Stimulated activated CD4-positive, alpha-beta T cell treated with anti-CD3 and anti-CD28 coated beads, Interleukin-15, amount 100 ng/mL, for 24 hours (primary cell): ENCODE data around the gene RALGPS1.

Source experiments
- DNase-seq: peaks from one replicate; pipeline ENCODE4 v3.0.0-alpha.2; 2020

Gene RALGPS1

DNA sequence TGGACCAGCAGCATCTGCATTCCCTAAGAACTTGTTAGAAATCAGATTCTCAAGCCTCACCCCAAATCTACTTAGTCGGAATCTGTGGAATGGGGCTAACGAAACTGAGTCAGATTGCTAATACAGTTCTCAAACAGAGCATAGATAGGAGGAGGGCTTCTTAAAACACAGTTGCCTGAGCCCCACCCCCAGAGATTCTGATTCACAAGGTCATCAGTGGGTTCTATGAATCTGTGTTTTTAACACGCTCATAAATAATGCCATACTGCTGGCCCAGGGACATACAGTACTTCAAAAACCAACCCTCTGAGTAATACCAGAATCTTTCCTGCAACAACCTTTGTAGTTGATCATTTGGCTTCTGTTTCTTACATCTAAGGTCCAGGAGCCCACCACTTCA lies 317.1 kb downstream of the RALGPS1 start:
- DNase-seq = no peak

DNA sequence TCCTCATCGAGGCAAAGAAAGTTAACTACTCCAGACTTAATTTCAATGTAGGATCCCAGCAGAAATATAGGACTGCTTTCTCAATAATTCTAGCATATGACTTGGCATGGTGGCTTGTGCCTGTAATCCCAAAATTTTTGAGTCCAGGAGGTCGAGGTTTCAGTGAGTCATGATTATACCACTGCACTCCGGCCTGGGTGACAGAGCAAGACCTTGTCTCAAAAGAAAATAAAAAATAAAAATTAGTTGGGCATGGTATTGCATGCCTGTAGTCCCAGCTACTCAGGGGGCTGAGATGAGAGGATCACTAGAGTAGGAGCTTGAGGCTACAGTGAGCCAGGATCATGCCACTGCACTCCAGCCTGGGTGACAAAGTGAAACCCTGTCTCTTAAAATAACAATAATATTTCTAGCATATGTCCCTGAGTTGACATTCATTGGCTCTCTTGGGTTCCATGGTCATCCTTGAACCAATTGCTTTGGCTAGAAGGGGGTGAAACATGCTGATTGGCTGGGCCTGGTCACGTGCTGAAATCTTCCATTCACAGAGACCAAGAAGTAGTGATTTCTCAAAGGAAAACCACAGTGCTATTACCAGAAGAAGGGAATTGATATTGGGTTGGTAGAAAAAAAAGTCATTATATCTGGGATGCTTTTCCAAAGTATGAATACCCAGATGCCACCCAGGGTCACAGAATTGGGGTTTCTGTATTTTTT lies 318.4 kb downstream of the RALGPS1 start:
- no peak for DNase-seq

DNA sequence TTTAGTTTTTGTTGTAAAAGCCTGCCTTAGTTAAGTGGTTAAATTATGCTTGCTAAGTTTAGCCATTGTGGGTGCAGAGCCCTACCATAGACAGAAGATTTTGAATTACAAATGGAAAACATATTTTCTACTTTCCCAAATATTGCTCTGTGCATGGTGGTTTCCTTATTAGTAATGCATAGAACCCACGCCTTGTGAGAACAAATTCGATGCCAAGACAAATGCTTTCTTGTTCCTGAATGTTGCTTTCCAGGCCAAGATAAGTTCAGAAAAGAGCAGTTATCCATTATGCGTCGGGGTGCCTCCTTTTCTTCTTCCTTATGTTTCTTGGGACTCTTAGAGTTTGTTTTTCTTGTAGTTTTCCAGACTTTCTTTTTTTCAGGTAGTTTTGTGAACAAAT lies 319.0 kb downstream of the RALGPS1 start:
- no peak for DNase-seq

DNA sequence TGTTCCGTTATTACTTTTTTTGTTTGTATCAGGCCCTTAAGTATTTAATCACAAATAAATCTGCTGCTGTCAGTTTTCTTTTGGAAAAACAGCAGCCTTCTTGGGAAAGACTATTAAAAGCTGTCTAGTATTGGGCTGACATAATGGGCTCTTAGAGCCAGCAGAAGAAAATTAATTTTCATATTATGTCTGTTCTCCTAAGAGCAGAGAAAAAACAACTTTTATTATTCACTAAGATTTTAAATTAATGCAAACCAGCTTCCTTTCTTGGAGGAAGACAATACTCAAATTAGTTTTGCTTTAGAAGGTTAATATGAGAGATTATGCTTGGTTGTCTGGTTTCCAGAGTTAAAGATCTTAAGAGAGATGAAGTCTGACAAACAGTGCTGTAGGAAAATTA lies 319.4 kb downstream of the RALGPS1 start:
- no peak for DNase-seq

DNA sequence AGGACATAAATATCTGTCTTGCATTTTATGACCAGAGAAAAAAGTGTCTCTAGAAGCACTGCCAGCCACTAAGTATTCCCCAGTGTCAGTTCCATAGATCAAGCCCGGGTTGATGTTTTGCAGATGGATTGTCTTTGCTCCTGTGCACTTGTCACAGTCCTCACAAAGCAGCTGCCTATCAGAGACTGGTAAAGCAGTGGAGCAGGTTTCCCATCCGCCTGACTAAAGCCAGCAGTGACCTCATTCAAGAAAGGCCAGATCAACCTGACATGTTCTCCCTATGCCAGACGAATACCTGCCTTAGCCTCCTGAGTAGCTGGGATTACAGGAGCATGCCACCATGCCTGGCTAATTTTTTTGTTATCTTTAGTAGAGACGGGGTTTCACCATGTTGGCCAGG lies 323.2 kb downstream of the RALGPS1 start:
- DNase-seq = no peak

DNA sequence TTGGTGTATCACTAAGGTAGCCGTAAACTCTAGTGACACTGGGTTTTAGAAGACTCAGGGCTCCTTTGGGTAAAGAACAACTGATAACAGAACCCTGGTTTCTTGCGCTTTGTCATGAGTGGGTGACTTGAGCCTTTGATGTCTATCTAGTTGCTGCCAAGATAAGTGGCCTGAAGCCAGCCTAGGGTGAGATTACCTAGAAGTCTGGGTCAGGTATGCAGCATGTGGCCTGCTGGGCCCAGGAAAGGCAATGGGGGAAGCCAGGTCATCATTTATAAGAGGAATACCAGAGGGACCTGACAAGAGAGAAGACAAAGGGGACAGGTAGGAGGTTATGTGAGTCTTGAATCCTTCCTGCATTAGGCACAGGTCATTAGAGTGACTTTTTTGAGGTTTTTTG lies 326.8 kb downstream of the RALGPS1 start:
- DNase-seq = no peak

DNA sequence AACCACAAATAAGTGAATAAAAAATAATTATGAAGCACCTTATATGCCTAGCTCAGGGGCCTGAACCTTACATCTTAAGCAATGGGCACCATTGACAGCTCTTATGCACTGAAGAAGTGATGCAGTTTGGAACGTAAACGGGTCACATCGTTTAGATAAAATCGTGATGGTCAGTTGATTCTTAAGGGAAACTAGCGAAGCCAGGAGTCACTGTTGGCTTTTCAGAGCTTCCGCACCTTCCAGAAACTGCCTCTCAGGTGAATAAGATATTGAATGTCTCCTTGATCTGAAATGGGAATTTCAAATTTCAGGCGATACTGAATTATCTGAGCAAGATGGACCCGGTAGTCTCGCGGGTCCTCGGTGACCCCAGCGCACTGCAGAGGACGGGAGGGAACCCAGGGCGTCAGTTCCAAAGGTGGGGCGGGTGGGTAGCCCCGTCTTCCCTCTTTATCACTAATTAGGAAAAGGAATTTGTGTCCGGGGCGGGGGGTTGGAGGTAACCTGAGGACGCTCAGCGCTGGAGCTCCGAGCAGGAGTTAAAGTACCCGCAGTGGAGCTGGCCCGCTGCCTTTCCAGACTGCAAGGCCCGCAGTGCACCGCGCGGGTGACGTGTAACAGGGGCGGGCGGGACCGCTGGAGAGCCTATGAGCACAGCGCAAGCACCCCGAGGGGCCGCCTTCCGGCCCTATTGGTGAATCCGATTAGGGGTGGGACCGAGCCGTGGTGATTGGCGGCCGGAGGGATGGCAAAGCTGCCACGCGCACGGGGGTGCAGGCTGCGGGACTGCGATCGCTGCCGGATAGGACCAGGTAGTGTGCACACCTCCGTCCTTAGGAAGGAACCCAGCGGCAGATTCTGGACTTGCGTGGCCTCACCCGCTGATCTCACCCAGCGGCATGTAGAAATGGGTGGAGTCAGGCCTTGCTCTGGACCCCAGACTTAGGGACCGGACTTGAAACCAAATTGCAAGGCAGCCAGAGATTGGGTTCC lies 330.3 kb downstream of the RALGPS1 start:
- DNase-seq = peak; percentile 99

DNA sequence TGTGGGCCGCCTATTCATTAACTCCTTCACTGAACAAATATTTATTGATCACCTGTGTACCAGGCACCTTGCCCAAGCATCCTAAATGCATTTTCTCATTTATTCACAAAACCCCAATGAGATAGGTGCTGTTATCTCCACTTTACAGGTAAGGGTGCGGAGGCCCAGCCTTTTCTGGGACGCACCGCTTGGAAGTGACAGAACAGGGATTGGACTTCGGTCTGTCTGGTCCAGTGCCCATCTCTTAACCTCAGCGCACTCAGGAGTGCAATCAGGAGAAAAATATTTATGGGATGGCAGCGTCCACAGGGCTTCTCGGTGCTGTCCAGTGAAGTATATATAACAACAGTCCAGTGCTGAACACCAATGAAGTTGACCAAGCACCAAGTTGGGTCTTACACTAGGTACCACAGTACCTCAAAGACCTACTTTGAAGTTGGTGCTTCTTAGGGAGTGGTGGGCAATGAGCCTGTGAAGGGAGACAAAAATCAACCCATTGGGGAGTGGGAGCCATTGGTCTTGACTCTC lies 331.1 kb downstream of the RALGPS1 start:
- no peak for DNase-seq

DNA sequence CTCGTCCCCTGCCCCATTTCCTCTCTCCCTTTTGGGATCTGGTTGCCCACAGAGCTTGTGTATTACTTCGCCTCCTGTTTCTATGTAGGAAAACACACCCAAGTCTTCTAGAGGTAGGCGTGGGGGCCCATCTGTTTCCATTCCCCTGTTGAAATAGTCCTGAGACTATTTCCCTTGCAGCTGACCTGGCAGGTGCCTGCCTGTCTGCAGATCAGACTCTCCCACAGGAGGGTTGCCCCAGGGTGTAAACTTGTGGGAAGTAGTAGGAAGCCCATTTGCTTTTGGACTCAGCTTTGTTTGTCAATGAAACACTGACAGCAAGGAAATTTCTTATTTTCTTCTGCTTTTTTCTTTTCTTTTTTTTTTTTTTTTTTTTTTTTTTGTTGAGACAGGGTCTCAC lies 333.7 kb downstream of the RALGPS1 start:
- DNase-seq = no peak

DNA sequence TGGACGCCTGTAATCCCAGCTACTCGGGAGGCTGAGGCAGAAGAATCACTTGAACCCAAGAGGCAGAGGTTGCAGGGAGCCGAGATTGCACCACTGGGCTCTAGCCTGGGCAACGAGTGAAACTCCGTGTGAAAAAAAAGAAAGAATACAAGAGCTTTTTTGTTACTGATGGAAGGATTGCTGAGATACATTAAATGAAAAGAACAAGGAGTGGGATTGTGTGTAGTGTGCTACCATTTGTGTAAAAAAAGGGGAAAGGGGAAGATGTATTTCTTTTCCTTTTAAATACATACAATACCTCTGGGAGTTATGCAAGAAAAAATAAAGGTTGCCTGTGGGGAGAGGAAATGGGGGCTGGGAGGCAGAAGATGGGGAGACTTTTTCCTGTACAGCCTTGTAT lies 335.3 kb downstream of the RALGPS1 start:
- no peak for DNase-seq

DNA sequence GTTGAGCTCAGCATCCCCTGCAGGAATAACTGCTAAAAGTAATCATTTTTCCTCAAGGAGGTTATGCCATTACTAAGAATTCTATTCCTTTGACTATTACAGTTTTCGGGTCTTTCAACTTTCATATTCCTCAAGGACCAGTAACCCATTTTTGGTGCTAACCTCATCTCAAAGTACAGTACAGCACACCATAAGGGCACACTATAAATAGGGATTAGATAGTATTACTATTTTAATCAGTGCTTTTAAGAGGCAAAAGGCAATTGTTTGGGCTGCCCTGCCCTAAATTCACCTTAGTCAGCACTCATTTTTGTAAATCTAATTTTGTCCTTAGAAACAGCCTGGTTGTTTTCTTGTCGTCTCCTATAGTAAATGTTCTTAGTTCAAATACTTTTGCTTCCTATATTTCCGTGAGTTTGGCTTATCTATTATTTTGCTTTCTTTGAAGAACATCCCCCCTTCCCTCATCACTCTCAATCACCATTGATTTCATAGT lies 336.4 kb downstream of the RALGPS1 start:
- no peak for DNase-seq

DNA sequence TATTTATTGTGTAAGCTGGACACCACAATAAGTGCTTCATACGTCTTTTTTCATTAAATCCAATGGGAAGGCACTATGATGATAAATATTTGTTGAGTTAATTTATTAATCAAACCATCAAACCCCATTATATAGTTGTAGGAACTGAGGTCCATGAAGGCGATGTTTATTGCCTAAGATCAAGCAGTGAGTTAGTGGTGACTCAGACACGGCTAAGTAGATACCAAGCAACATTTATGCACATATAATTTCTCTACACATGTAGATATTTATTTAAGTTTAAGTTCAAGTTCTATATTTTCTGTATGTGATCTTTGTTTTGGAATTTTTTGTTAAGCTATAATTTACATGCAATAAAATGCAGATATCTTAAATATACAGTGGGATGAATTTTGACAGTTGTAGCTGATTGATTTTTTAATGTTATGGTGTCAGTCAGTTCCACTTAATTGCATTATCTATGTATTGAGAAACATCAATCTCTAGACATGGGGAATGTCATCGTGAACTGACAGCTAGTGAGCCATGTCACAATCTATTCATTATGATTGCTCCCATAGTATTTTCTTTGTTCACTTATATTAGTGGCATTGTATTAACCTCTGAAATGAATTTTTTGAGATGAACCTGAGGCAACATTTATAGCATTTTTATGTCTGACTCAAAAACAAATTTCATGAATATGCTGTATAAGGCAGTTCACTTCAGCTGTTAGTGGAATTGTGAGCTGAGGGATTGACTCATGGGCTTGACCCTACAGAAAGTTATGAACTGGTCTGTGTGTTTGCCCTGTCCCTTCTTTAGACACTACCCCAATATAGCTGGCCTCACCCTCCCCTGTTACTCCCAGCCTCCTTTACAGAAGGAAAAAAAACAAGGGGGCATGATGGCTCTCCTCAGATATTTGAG lies 338.1 kb downstream of the RALGPS1 start:
- DNase-seq = no peak

DNA sequence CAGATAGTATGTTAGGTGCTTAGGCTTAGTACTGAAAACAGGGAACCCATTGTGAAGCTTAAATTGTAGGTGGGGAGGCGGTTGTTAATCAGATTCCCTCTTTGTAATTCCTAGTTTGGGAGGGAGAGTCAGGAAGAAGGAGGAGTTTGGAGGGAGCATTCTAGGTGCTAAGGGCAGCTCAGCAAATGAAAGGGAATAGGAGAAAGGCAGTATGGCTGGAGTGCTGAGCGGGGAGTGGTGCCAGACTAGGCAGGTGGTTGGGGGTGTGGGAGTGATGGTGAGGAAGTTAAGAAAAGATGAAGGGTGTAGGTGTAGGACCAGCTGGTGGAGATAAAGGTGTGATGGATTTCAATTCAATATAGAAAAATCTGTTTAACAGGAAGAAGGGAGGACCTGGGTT lies 338.9 kb downstream of the RALGPS1 start:
- no peak for DNase-seq

DNA sequence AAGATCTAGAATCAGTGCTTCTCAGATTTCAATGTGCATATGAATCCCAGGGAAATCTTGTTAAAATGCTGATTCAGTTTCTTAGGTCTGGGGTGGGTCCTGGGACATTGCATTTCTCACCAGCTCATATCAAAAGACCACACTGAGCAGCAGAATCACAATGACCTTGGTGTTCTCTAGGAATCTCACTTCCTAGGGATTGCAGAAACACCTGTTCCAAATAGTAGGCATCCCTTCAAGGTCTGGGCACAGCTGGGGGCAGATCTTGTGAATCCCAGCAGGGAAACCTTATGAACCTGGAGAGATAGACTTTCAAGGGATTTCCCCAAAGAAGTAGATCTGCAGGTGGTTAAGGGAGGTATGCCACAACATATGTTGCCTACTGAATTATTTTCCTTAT lies 341.1 kb downstream of the RALGPS1 start:
- no peak for DNase-seq

DNA sequence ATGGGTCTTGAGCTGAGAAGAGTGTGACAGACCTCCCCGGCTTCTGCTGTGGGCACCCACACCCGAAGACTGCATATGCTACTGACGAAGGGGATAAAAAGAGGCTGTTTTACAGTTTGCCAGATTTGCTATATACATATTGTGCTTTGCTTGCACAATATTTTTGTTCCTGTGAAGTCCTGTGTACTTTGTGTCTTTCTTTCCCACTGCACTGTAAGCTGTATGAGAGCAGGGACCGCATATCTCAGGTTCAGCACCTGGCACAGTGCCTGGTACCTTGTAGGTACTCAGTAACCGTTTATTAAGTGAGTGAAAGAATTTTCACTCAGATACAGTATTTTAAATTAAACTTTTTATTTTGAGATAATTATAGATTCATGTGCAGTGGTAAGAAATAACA lies 341.7 kb downstream of the RALGPS1 start:
- no peak for DNase-seq

DNA sequence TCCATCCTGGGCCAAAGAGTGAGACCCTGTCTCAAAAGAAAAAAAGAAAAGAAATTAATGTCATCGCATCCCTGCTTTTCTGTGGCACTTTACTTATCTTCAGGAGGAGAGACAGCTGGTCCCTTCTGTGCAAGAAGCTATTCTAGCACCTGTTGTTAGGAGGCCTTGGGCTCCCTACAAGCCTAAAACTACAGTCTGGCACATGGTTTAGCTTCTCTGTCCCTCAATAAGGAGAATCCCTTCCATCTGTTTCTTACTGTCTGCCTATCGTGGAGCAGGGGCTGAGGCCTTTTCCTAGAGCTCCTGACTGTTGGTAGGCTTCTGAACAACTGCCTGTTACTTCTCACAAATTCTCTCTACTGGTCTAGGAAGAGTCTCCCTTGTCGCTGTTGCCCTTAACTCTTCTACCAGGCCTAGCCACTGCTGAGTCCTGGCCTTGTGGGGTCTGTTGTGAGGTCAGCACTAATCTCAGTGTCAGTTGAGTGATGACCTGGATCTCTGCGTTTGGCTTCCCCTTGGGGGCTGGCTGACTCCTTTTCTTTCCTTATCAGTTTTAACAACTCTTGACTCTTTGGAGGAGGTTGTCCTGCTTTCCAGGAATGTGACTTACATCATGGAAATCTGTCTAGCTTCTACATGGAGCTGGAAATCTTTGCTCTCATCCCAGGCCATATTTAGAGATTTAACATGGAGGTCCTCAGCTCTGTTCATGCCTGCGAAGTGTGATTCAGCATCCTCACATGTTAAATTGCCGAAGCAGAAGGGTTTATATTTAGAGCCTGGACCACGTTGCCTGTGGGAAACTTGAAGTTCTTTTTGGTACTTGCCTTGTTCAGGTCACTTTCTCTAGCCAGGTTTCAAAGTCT lies 344.3 kb downstream of the RALGPS1 start:
- no peak for DNase-seq

DNA sequence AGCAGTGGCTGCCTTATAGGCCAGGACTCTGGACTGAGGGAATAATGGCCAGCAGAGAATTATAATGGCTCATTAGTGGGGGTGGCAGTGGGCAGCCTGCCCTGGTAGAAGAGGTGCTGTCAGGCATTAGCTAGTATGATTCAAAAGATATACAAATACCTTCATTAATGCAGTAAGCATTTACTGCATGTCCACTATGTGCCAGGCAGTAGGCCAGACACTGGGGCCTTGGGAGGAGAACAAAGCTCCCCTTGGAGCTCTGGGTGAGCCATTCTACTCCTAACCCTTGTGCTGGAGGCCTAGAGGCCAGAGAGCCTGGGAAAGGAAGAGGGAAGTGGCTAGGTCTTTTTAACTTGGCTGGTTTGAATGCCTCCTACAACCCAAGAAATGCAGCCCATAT lies 348.0 kb downstream of the RALGPS1 start:
- DNase-seq = no peak

DNA sequence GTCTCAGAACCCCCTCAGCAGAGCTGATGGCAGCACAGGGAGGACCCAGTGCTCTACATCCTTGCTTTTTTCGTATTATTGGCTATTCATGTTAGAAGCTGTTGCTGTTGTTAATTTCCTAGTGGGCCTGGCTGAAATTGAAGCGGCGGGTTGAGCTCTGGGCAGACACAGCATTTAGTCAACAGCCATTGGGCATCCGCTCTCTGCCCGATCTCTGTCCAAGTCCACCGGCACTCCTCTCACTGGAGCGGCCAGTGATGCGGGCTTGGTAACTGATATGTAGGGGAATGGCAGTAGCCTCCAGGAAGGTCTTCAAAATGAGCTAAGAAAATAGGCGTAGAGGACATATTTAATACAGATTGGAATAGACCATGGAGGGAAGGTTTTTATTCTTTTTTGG lies 348.7 kb downstream of the RALGPS1 start:
- DNase-seq = no peak

DNA sequence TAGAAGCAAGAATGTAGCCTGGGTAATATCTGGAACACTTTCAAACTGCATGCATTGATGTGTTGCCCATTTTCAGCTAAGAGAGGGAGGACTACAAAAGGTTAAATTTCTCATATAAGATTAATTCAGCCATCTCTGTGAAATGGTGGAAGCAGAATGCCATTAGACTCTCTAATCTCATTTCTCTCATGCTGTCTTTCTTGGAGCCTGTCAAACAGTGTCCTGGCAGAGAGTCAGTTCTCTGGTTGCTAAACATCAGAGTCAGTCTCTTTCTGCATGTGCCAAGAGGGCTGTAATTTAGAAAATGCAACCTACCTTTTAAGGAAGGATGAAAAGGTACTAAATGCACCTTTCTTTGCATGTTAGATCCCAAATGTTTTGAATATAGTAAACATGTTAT lies 349.1 kb downstream of the RALGPS1 start:
- no peak for DNase-seq

DNA sequence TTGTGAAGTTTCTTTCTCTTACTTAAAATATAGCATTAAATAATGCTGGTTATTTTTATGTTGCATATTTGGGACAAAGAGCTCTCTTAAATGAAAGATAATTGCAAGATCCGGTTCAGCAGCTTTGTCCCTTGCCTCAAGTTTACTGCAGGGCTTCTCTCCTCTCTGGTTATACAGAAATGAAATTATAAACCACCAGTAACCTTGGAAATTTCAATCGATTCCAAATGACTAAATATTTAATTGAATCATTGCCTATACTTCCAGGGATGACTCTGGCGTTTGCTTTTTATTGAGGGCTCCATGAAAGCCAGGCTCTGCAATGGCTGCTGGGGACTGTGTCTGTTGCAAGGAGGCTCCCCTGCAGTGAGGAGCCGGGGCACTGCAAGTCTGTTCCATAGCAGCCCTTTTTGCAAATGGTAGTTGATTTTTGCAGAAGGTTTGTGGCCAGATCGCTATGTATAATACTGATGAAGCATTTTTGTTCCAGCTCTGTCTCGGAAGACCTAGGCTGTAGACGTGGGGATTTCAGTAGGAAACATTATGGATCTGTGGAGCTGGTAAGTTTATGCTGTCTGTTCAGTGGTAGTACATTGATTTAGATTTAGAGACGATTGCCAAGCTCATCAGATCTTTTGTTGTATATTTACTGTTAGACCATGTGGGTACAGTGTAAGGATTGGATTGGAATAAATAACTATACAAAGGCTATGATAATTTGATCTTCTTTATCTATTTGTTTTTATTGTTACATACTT lies 350.1 kb downstream of the RALGPS1 start, which contains the start of gene GARNL3:
Gene GARNL3, plus strand, starts transcription at position 313 of the 758 bp plus-strand sequence. Its CDS starts 104 bp downstream, at position 417.
- DNase-seq = no peak
